NCI-H345 treated with DMSO at 0.1 percent for 48 hours (cell line): ENCODE data around the gene CPLX4.
A peak's percentile ranks its signal among the peaks of the same experiment; 100 is the strongest.

ENCODE experiments used
- DNase-seq: peaks from one replicate; lab custom pipeline; 2025; ENCODE audit not compliant: unreplicated experiment; lab: John Stamatoyannopoulos, UW

The CPLX4 gene, protein sequence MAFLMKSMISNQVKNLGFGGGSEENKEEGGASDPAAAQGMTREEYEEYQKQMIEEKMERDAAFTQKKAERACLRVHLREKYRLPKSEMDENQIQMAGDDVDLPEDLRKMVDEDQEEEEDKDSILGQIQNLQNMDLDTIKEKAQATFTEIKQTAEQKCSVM

DNA sequence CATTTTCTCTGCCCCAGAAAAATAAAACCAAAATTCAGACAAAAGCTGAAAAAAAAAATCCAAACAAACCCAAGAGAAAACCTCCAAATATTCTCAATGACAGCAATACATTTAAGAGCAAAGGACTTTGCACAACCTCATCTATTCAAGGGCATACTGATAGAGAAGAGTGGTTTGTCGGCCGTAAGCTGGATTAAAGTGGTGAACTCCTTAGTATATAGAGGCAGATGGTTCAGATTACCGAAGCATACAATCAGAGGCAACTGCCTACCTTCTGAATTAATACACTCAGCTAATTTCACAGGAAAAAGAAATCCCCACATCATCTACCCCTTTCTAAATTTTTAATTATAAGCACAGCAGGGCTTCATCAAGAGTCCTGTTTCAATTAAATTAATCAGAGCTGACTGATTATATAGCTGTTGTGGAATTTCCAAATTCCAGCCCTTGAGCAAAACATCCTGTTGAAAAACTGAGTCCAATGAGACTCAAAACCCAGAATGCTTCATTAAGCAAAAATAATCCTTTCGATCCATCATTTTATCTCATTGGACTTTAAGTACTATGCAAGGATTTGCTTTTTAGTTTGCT lies at the start of gene CPLX4:
CPLX4 (minus strand) TSS at position 190 of the 591 bp plus-strand sequence; CDS start at position 3, 187 bp downstream.
- no peak for DNase-seq

DNA sequence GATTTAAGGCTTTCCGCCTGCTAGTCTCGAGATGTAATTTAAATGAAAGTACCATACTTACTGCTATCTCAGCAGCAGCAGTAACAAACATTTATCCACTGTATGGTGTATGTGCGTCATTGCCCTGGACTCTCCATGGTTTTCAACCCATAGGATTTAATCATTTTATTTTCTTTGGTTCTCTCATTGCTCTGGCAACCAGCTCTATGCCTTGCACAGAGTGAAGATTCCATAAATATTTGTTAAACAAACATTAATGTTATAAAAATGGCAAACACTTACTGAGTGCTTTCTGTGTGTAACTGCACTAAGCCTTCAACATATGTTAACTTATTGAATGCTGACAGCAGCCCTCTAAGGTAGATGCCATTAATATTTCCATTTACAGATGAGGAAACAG lies 41.9 kb upstream of the CPLX4 start:
- DNase-seq: no peak

DNA sequence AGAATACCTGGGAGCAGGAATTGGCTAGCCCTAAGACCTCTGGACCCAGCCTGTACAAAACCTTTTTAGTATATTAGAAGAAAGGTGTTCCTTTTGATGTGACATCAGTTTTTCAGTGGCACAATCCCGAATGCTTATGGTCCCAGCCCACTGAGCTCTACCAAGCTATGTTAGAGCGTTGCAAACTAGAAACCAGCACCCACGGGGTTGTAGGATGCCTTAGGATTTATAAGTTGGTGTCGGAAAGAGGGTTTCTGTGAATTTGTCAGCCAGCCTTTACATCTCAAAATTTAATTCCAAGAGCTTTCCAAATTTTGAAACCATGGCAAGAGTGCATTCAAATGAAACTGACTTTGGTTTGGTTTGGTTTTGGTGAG lies 41.1 kb upstream of the CPLX4 start:
- no peak for DNase-seq

DNA sequence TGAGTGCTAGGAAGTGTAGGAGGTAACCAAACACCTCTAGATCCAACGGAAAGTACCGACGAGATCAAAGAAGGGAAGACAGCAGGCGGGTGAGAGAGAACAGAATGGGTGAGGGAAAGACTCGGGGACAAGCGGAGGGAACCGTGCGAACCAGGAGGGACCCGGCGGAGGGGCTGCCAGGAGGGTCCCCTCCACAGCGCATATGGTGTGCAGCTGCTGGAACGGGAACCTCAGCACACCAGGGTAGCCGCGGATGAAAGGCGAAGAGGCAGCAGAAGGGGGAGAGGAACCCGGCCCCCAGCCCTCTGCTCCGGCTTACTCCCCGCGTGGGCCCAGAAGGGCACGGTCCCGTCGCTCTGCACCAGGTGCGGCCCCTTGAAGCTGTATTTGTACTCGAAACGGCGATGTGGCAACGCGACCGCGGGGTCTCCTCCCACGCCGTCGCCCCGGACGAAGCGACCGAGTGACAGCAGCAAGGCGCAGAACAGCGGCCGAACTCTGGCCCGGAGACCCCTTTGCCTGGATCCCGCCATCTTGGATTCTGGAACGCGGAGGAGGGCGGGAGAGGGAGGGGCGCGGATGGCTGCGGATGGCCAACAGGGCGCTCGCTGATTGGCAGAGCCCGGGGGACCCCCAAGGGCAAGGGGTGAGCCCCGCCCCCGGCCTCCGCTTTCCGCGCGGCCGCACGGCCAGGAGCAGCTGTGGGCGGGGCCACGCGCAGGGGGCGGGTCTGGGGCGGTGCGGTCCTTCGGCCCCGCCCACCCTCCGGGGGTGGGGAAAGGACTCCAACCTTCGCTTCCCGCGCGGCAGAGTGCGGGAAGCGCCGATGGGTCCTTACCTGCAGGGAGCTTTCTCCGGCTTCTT lies 40.5 kb upstream of the CPLX4 start, which contains the start of gene LMAN1:
LMAN1 (minus strand) TSS at position 554 of the 864 bp plus-strand sequence; CDS start at position 533, 21 bp downstream.
- DNase-seq: peak; percentile 89

DNA sequence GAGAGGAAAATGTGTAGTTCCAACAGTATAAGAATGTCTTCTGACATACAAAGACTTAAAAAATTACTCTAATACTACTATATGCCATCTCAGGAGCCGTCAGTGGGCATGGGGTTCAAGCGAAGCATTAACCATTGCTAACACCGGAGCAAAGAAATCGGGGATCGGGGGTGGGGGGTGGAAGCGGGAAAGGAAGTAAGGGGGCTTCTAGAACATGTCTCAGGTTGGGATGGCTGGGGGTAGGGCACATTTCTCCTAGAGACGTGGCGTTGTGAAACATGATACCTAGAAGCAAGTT lies 39.9 kb upstream of the CPLX4 start:
- DNase-seq: no peak

DNA sequence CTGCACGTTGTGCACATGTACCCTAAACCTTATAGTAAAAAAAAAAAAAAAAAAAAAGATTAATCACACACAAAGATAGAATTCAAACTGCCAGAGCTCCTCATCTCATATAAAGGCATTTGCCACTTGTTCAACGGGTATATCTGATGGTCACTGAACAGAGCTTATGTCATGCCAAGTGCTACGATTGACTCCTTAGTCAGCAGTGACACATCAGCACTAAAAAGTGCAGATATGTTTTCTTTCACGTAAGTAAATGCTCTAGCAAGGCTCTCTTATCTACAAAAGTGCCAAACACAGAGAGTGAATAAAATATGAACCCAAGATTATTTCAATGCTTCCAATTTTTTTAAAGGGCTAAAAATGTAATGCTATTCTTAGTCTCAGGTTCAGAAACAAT lies 39.5 kb upstream of the CPLX4 start:
- no peak for DNase-seq

DNA sequence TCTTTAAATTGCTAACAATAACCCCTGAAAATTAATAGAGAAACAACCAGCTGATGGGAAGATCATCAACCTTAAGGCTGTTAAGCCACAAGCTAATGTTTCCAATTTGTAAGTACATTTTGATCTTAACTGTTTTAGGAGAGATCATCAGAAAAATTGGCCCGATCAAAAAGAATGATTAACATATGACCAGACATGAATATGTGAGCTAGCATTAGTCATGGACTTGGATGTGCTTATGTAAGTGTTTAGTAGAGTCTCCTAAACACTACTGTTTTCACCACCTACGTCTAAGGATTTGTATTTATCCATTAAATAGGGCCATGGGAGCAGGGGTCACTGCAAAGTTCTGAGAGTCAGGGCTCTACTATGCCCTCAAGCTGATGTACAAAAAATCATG lies 36.3 kb upstream of the CPLX4 start:
- no peak for DNase-seq

DNA sequence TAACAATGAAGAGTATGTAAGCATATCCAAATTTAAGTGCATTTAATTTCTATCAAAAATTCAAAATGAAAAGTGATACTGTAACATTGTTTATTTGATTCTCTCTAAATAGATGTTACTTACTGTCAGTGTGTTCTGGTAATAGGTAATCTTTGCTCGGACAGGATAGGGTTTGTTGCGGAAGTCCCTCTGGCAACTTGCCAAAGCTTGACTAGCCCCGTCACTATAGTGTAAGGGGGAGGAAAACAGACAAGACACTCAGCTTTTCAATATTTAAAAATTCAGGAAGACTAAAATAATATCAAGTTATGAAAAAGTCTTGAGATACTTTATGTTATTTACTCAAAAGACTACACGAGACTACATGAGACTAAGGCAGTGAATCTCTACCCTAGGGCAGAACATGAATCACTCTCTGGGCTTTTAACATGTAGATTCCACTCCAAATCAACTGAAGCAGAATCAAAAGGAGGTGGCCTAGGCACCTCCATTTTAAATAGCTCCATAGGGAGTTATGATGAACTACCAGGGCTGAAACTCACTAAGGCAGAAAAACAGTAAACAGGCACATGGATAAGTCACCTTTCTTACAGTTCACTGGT lies 34.7 kb upstream of the CPLX4 start:
- DNase-seq: no peak

DNA sequence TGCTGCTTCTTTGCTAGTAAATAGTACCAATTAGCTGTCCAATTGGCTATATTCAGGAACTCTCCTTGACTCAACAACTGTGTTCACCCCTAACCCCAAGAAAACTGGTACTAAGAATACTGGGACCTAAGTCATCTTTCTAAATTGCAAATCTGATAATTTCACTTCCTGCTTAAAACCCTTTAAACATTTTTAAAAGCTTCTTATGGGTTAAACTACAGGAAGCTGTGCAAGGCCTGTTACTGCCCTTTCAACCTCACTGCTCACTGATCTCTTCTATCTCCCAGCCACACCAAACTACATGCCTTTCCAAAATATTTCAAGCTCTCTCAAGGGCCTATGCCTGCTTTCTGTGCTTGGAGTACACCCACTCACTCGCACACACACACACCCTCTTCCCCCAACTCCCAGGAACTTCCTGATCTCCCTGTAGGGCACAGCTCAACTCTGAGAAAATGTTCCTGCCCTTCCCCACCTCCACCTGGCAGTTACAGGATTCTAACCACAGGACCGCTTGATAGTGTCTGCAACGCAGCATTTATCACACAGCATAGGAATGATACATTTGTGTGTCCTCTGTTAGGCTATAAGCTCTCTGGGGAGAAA lies 33.9 kb upstream of the CPLX4 start:
- DNase-seq: no peak

DNA sequence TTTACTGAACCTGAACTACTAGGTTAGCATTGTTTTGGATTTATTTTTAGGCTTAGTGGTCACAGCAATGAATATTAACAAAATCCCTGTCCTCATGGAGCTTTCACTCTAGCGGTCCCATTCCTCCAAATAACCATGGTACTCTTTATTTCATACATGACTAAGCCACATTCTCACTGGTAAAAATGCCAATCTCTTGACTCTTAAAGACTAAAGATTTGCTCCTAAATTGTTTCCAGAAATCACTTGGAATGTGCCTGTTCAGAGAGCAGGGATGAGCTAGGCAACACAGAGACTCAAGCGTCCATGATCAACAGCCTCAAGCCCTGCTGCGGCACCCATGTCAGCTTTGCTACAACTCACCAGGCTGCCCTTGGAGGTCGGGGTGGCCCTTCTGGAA lies 27.1 kb upstream of the CPLX4 start:
- DNase-seq: no peak

DNA sequence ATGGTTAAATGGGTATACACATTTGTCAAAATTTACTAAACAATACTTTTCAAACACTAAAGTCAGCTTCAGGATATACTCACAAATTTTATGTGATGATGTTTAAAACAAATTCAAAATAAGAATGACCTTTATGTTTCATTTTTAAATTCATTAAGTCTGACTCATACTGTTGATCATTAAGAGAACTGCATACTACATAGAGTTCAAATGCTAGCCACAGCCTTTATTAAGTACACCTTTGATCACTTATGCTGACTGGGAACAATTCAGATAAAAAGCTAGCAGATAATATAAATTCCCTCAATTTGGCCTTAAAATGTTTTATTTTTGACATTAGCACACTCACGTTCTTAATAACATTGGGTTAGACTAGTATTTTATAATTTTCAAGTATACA lies 26.5 kb upstream of the CPLX4 start:
- DNase-seq: no peak

DNA sequence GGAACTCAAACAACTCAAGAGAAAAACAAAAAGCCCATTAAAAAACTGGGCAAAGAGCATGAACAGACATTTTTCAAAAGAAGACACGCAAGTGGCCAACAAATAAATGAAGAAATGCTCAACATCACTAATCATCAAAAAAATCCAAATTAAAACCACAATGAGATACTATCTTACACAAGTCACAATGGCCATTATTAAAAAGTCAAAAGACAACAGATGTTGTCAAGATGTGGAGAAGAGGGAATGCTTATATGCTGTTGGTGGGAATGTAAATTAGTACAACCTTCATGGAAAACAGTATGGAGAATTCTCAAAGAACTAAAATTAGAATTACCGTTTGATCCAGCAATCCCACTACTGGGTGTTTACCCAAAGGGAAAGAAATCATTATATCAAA lies 25.5 kb upstream of the CPLX4 start:
- no peak for DNase-seq

DNA sequence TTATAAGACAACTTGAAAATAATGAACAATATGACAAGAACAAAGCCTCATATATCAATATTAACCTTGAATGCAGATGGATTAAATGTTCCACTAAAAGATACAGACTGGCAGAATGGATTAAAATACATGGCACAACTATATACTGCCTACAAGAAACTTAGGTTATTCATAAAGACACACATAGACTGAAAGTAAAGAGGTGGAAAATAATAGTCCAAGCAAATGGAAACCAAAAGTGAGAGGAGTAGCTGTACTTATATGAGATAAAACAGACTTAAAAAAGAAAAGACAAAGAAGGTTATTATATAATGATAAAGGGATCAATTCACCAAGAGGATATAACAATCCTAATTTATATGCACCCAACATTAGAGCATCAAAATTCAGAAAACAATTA lies 22.4 kb upstream of the CPLX4 start:
- no peak for DNase-seq

DNA sequence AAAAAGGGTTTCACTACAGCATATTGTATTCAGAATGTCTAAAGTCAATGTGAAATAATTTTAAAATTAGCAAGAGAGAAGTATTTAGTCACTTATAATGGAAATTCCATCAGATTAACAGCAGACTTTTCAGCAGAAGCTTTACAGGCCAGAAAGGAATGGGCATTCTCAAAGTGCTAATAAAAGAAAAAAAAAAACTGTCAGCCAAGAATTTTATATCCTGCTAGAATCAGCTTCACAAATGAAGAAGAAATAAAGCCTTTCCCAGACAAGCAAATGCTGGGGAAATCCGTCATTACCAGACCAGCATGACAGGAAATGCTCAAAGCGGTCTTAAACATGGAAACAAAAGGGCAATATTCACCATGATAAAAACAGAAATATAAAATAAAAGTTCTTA lies 21.9 kb upstream of the CPLX4 start:
- no peak for DNase-seq

DNA sequence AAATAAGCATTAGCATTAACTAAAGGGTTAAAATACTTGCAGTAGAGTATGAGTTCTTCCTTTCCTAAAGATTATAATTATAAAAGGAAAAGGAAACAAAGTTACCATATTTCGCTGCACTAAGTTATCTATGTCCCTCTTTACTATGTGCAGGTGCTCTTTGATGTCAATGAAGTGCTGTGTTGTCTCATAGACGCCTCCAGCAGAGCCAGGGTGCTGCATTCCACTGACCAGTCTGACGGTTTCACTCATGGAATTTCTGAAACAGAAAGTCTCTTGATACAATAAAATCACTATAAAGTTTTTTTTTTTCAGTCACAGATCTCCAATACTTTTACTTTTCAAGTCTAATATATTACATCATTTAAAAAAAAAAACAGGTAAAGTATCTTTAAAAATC lies 14.5 kb upstream of the CPLX4 start:
- no peak for DNase-seq

DNA sequence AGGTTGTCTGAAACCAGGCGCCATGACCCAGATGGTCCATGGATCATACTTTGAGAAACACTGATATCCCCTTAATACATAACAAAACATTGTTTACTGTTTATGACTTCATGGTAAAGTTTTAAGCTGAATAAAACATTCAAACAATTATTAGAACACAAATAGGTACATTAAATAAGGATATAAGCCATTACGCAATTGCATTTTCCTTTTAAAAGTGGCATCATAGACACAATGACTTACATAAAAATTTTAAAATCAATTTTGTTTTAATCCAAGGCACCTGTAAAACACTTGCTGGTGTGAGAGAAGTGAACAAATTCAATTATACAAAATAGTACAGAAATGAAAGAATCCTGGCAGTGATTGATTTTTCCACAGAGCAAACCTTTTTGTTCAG lies 10.2 kb upstream of the CPLX4 start:
- no peak for DNase-seq

DNA sequence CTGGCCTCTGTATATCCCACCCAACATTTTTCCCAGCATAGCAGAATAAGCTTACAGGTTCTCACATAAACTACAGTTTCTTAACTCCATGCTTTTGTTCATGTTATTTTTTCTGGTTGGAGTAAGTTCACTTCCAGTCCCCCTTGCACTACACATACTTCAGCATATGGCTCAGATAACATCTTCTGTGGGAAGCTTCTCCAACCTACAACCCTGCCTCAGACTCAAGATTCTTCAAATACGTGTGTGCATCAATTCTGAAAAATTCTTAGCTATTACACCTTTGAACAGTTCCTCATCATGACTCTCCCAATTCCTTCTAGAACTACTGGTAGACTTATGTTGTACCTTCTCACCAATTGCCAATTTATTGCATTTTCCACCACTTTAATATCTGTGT lies 7.5 kb upstream of the CPLX4 start:
- no peak for DNase-seq

DNA sequence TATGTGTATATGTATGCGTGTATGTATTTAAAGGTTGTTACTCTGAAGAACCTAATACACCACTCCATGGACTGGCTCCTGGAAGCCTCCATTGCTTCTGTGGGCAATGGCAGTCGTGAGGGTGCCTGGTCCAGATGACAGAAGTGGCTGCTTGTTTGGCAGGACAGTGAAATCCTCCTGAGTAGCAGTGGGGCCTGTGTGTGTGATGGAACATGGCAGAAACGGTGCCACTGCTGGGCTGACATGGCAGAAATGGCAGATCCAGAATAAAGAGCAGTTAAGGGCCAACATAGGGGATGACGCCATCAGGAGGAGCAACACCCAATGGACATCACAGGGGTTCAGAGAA lies 6.1 kb upstream of the CPLX4 start:
- DNase-seq: no peak

DNA sequence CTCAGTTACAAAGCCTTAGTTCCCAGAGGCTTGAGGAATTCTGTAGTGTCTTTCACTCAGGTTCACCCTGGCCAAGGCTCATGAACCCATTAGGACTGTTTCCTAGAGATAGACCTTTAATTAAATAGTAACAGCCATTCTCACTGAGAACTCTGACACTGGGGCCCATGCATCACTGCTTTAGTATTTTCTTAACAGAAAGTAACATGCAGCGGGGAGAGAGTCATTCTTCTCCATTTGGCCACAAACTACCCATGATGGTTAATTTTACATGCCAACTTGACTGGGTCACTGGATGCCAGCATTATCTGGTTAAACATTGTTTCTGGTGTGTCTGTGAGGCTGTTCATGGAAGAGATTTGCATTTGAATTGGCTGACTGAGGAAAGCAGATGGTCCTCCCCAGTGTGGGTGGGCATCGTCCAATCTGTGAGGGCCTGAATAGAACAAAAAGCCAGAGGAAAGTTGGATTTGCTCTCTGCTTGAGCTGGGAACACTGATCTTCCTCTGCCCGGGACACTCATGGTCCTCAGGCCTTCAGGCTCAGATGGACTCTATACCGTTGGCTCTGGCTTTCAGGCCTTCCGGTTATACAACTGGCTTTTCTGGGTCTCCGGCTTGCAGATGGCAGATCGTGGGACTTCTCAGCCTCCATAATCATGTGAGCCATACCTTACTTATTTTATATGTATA lies 5.6 kb upstream of the CPLX4 start:
- no peak for DNase-seq

DNA sequence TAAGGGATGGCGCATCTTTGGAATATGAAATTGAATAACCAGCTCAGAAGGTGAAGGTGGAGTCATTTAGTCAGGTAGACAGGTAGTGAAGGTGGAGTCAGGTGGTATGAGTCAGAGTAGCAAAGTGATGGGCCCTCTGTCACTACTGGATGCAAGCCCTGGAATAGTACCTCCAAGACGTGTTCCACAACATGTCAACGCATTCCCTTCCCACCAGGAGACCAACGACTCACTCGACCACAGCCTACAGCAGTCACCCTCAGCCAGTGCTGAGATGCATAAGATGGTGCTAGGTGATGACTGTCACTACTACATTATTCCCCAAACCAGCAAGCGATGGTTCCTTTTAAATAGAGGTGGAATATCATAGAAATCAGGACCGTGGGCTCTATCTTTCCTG lies 6.8 kb downstream of the CPLX4 start:
- DNase-seq: no peak

DNA sequence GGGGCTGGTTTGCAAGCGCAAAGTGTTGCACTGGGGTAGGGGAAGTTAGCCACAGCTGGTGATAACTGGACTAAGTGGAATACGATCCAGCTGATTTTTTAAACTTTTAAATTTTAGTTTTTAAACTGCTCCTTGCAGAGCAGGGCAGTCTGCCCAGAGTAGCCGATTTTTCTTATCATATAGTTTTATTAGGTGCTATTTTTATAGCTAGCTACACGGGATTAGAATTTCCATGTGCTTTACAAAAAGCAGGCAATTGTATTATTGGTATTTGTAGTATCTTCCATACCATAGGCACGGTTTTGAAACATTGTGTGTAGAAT lies 9.6 kb downstream of the CPLX4 start:
- DNase-seq: no peak
